ENCODE results near the gene ZNF302. TPM values are rescaled to one million over a fixed set of nuclear protein-coding genes. Genes with fewer than 3 reads are reported as not detected.
"Not testable (repeated sequence)": the region's sequence is repeated elsewhere in the genome, so short reads cannot be mapped to it uniquely, and the experiment has no call there.

Gene ZNF302
- total RNA-seq, 3 donors from 2014 or later (not counting 1 experiment from before 2014, with no cell fraction given): 13.8 to 23.6 (median 17.8) TPM

DNA sequence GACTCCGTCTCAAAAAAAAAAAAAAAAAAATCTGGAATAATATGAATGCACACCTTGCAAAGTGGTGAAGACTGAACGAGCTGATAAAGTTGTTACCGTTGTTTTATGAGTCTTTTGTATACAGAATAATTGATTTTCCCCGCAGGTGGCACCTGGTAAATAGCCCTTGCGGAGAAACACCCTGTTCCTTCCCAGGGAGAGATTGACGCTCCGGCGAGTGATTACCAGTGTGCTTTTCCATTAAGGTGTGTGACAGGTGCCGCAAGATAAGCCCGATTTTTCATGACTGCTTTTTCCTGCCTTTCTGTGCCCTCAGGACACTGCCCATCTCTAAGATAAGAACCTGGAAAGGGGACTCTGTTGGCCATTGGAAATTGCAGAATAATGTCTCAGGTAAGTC is 943 bp downstream of the ZNF302 start:
- ATAC-seq (no peak), DNase-seq (no peak)
- peak overlapping the region; percentile 98 to 99 for H3K27ac Mint-ChIP-seq
- peaks cover 4 to 17% of the 10 kb centered on the region in 2 donors for H3K27me3 Mint-ChIP-seq (ENCODE audit: low read depth in 2 of 2)
- intact Hi-C loops (cut with micrococcal nuclease): no loop called here
- H3K4me1 Mint-ChIP-seq: peaks cover 29% of the 10 kb centered on the region in 2 donors
- WGBS (ENCODE audit: insufficient coverage): 71% methylated on average over 10 of the region's 10 CpGs
- peaks cover 3 to 9% of the 10 kb centered on the region in 2 donors for H3K9me3 Mint-ChIP-seq
- peaks cover 43% of the 10 kb centered on the region for H3K36me3 Mint-ChIP-seq
- no peak overlapping the region for H3K27ac ChIP-seq (ENCODE audit: low read length)
- H3K4me3 Mint-ChIP-seq: peak overlapping the region; percentile 98
- peaks cover 21% of the 10 kb centered on the region for H3K4me1 ChIP-seq (ENCODE audit: control insufficient read depth, insufficient read depth, low read length)
- H3K9me3 ChIP-seq (ENCODE audit: control insufficient read depth, insufficient read depth, low read length): peaks cover 7% of the 10 kb centered on the region
- H3K36me3 ChIP-seq (ENCODE audit: control insufficient read depth, insufficient read depth, low read length): peaks cover 41% of the 10 kb centered on the region
- H3K4me3 ChIP-seq (ENCODE audit: low read length): no peak overlapping the region
- TF ChIP-seq, protein P1, sequence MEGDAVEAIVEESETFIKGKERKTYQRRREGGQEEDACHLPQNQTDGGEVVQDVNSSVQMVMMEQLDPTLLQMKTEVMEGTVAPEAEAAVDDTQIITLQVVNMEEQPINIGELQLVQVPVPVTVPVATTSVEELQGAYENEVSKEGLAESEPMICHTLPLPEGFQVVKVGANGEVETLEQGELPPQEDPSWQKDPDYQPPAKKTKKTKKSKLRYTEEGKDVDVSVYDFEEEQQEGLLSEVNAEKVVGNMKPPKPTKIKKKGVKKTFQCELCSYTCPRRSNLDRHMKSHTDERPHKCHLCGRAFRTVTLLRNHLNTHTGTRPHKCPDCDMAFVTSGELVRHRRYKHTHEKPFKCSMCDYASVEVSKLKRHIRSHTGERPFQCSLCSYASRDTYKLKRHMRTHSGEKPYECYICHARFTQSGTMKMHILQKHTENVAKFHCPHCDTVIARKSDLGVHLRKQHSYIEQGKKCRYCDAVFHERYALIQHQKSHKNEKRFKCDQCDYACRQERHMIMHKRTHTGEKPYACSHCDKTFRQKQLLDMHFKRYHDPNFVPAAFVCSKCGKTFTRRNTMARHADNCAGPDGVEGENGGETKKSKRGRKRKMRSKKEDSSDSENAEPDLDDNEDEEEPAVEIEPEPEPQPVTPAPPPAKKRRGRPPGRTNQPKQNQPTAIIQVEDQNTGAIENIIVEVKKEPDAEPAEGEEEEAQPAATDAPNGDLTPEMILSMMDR (IDR thresholded peaks at IDR 0.05): no peak
- H3K27me3 ChIP-seq (ENCODE audit: control insufficient read depth, insufficient read depth, low read length): no peaks in the 10 kb centered on the region

DNA sequence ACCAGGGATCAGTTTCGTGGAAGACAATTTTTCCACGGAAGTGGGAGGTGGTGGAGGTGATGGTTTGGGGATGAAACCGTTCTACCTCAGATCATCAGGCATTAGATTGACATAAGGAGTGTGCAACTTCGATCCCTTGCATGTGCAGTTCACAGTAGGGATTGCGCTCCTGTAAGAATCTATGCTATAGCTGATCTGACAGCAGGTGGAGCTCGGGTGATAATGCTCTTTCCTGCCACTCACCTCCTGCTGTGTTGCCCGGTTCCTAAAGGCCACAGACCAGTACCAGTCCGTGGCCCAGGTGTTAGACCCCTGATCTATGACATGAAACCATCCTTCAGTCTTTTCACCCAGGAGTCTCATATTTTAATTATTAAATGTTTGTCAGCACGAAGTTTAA is 4.0 kb downstream of the ZNF302 start:
- intact Hi-C loops (cut with micrococcal nuclease): no loop called here
- Mint-ChIP-seq H3K27me3 (ENCODE audit: low read depth in 2 of 2) (no peaks in the 10 kb centered on the region), H3K36me3 (peaks cover 65% of the 10 kb centered on the region), H3K9me3 (peaks cover 13 to 14% of the 10 kb centered on the region in 2 donors), H3K4me3 (no peak overlapping the region), H3K27ac (no peak overlapping the region), H3K4me1 (peaks cover 24 to 26% of the 10 kb centered on the region in 2 donors)
- Histone ChIP-seq H3K4me3 (ENCODE audit: low read length) (no peak overlapping the region), H3K9me3 (ENCODE audit: control insufficient read depth, insufficient read depth, low read length) (peaks cover 15% of the 10 kb centered on the region), H3K27ac (ENCODE audit: low read length) (no peak overlapping the region), H3K27me3 (ENCODE audit: control insufficient read depth, insufficient read depth, low read length) (no peaks in the 10 kb centered on the region), H3K36me3 (ENCODE audit: control insufficient read depth, insufficient read depth, low read length) (peaks cover 50% of the 10 kb centered on the region), H3K4me1 (ENCODE audit: control insufficient read depth, insufficient read depth, low read length) (peaks cover 18% of the 10 kb centered on the region)
- DNase-seq: no peak
- TF ChIP-seq, protein P1 (IDR thresholded peaks at IDR 0.05): no peak
- ATAC-seq: no peak
- WGBS (ENCODE audit: insufficient coverage): over 99% methylated on average over 8 of the region's 9 CpGs

DNA sequence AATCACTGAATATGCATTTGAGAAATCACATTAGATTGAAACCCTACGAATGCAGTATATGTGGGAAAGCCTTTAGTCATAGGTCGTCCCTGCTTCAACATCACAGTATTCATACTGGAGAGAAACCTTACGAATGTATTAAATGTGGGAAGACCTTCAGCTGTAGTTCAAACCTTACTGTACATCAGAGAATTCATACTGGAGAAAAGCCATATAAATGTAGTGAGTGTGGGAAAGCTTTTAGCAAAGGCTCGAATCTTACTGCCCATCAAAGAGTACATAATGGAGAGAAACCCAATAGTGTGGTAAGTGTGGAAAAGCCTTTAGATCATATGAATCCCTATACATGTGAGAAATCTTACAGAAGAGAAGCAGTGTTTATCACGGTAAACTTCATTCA is 7.8 kb downstream of the ZNF302 start:
- H3K4me3 Mint-ChIP-seq; H3K27me3 Mint-ChIP-seq (ENCODE audit: low read depth in 2 of 2); H3K27me3 ChIP-seq (ENCODE audit: control insufficient read depth, insufficient read depth, low read length); ATAC-seq; H3K4me3 ChIP-seq (ENCODE audit: low read length); H3K4me1 Mint-ChIP-seq; H3K4me1 ChIP-seq (ENCODE audit: control insufficient read depth, insufficient read depth, low read length); H3K27ac ChIP-seq (ENCODE audit: low read length); H3K27ac Mint-ChIP-seq; DNase-seq; intact Hi-C loops (cut with micrococcal nuclease): not testable (repeated sequence)
- Histone ChIP-seq H3K9me3 (ENCODE audit: control insufficient read depth, insufficient read depth, low read length) (peaks cover 25% of the 10 kb centered on the region), H3K36me3 (ENCODE audit: control insufficient read depth, insufficient read depth, low read length) (peaks cover 38% of the 10 kb centered on the region)
- WGBS (ENCODE audit: insufficient coverage): 96% methylated on average over 3 of the region's 5 CpGs
- peaks cover 20 to 22% of the 10 kb centered on the region in 2 donors for H3K9me3 Mint-ChIP-seq
- peaks cover 65% of the 10 kb centered on the region for H3K36me3 Mint-ChIP-seq

DNA sequence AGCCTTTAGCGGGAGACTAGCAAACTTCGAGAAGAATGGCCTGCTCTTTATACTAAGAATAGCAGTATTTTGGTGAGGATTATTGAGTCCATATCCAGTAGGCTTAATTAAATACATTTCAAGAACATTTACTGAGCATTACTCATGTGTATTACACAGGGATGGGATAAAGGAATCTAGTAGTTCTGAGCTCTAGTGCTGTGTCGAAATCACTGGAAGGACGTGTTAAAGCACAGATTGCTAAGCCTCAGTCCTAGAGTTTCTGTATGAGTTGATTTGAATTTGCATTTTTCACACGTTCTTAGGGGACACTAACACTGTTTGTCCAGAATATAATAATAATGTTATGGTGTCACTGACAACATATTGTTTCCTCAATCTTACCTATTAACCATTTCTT is 9.0 kb downstream of the ZNF302 start:
- Mint-ChIP-seq H3K9me3 (peaks cover 20 to 22% of the 10 kb centered on the region in 2 donors), H3K27ac (no peak overlapping the region), H3K36me3 (peaks cover 58% of the 10 kb centered on the region)

More for the DNA sequence above, 9.0 kb downstream of the ZNF302 start:
- no peak overlapping the region for H3K27ac ChIP-seq (ENCODE audit: low read length)
- no peaks in the 10 kb centered on the region for H3K4me1 Mint-ChIP-seq
- H3K9me3 ChIP-seq (ENCODE audit: control insufficient read depth, insufficient read depth, low read length): peaks cover 25% of the 10 kb centered on the region
- intact Hi-C loops (cut with micrococcal nuclease): no loop called here
- no peak overlapping the region for H3K4me3 Mint-ChIP-seq
- H3K36me3 ChIP-seq (ENCODE audit: control insufficient read depth, insufficient read depth, low read length): peaks cover 26% of the 10 kb centered on the region
- TF ChIP-seq, protein P1 (IDR thresholded peaks at IDR 0.05): no peak
- H3K27me3 ChIP-seq (ENCODE audit: control insufficient read depth, insufficient read depth, low read length): no peaks in the 10 kb centered on the region
- H3K4me1 ChIP-seq (ENCODE audit: control insufficient read depth, insufficient read depth, low read length): no peaks in the 10 kb centered on the region
- ATAC-seq (no peak), DNase-seq (no peak)
- peaks cover 6 to 8% of the 10 kb centered on the region in 2 donors for H3K27me3 Mint-ChIP-seq (ENCODE audit: low read depth in 2 of 2)
- no peak overlapping the region for H3K4me3 ChIP-seq (ENCODE audit: low read length)
- WGBS (ENCODE audit: insufficient coverage): 87% methylated on average over 2 of the region's 5 CpGs
